HFFc6 (cell line): ENCODE results near the gene GNAT3. TPM values are rescaled to one million over a fixed set of nuclear protein-coding genes. Genes with fewer than 3 reads are reported as not detected.
A peak's percentile ranks its signal among the peaks of the same experiment; 100 is the strongest.

Experiments used
- DNase-seq: peaks from one replicate; pipeline ENCODE4 v3.0.0-alpha.2; 2018
- H3K27ac Mint-ChIP-seq: 2 replicates; pipeline ENCODE4 v1.8.0; 2020; ENCODE audit warnings: mild to moderate bottlenecking, mixed read lengths
- H3K27me3 Mint-ChIP-seq: 2 replicates; pipeline ENCODE4 v1.8.0; 2021; ENCODE audit warnings: mild to moderate bottlenecking, moderate library complexity, mixed read lengths; ENCODE audit not compliant: insufficient read depth
- H3K36me3 Mint-ChIP-seq: 2 replicates; pipeline ENCODE4 v1.8.0; 2021; ENCODE audit warnings: low read depth, mixed read lengths
- H3K4me1 Mint-ChIP-seq: 2 replicates; pipeline ENCODE4 v1.8.0; 2020; ENCODE audit warnings: low read depth, mixed read lengths
- H3K4me3 Mint-ChIP-seq: 2 replicates; pipeline ENCODE4 v1.8.0; 2020; ENCODE audit warnings: mild to moderate bottlenecking, moderate library complexity, mixed read lengths
- H3K9me3 Mint-ChIP-seq: 2 replicates; pipeline ENCODE4 v1.8.0; 2020; ENCODE audit warnings: mild to moderate bottlenecking, mixed read lengths
- CTCF ChIP-seq: fragments of 200-600 bp; sonication (generic); IDR thresholded peaks from 2 replicates; pipeline ENCODE4 v1.5.0; 2021; ENCODE audit warnings: antibody characterized with exemption, mild to moderate bottlenecking
- total RNA-seq, 6 experiments: library from RNA; stranded (reverse); fragmentation: NEBNext Ultra II Directional; extraction: Animal tissue kit (Norgen Biotek cat#: 25700); gene quantifications; 2 replicates in 1 of 6; 3 replicates in 5 of 6; pipeline ENCODE4 v1.2.3, GENCODE V29; 2021

The GNAT3 gene
- total RNA-seq, 6 experiments from 2014 or later, result 0.26 TPM; not detected in 5

- TF ChIP-seq CTCF, result no peak
- Mint-ChIP-seq H3K36me3 (peaks cover 33% of the 10 kb centered on the region), H3K4me3 (peak overlapping the region; percentile 55), H3K4me1 (peaks cover 31% of the 10 kb centered on the region), H3K27ac (peak overlapping the region; percentile 86), H3K9me3 (peaks cover 32% of the 10 kb centered on the region), H3K27me3 (no peaks in the 10 kb centered on the region)
- DNase-seq, result peak; percentile 99
Observed at GRCh38 chr7:80542398-80542797, 30.5 kb upstream of the GNAT3 start.

- H3K4me1 Mint-ChIP-seq, result peaks cover 31% of the 10 kb centered on the region
- no peak overlapping the region for H3K4me3 Mint-ChIP-seq
- no peak for TF ChIP-seq CTCF
- peaks cover 21% of the 10 kb centered on the region for H3K9me3 Mint-ChIP-seq
- no peak for DNase-seq
- H3K36me3 Mint-ChIP-seq, result peaks cover 22% of the 10 kb centered on the region
- no peaks in the 10 kb centered on the region for H3K27me3 Mint-ChIP-seq
- H3K27ac Mint-ChIP-seq, result no peak overlapping the region
Observed at GRCh38 chr7:80540836-80541235, 29.0 kb upstream of the GNAT3 start.

DNA sequence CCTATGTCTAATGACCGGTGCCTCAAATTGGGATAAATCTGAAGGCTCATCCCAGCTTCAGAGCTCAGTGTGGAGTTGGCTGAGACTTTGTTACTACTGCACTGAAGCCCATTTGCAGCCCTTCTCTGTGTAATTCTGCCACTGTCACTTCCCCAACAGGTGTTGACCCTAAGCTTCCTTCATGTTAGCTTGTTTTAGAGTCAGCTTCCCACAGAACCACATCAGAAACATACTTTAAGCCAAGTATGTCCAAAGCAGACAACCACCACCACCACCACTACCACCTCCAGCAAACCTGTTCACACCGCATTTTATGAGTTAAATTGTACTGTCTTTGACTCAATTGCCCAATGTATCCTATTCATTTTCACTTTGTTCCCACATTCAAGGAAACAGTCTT, 25.2 kb upstream of the GNAT3 start:
- Mint-ChIP-seq H3K27me3 (no peaks in the 10 kb centered on the region; the same call in 1 of the 2 replicates), H3K4me3 (no peak overlapping the region), H3K4me1 (peaks cover 28% of the 10 kb centered on the region), H3K27ac (no peak overlapping the region), H3K9me3 (peaks cover 9% of the 10 kb centered on the region), H3K36me3 (peaks cover 10% of the 10 kb centered on the region)
- TF ChIP-seq CTCF, result no peak
- DNase-seq, result no peak

- DNase-seq, result no peak
- Mint-ChIP-seq H3K27ac (no peak overlapping the region), H3K36me3 (peaks cover 12% of the 10 kb centered on the region), H3K9me3 (peaks cover 11% of the 10 kb centered on the region), H3K27me3 (no peaks in the 10 kb centered on the region; the same call in 1 of the 2 replicates), H3K4me1 (peaks cover 23% of the 10 kb centered on the region), H3K4me3 (no peak overlapping the region)
- TF ChIP-seq CTCF, result no peak
Observed at GRCh38 chr7:80536426-80536825, 24.6 kb upstream of the GNAT3 start.

DNA sequence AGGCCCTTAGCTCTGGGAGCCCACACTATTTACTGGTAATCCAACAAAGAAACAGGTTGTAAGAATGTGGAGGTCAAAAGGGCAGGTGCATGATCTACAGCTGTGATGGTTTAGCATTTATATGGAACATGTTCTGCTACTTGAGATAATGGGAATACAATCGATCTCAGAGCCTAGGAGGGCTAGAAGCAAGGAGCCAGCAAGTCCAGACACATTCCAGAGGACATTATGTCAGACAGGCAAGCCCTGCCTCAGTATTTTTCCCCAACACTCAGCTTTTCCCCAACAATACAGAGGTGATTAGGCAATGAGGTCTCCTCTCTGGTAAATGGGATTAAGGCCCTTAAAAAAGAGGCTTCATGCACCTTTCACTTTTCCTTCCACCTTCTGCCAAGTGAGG, 21.4 kb upstream of the GNAT3 start:
- peak; percentile 21 for DNase-seq
- peak overlapping the region; percentile 25; the same call in 1 of the 2 replicates for H3K27ac Mint-ChIP-seq
- peaks cover 42% of the 10 kb centered on the region for H3K4me1 Mint-ChIP-seq
- H3K36me3 Mint-ChIP-seq, result peaks cover 19% of the 10 kb centered on the region
- H3K27me3 Mint-ChIP-seq, result no peaks in the 10 kb centered on the region; the same call in 1 of the 2 replicates
- TF ChIP-seq CTCF, result no peak
- peaks cover 18% of the 10 kb centered on the region for H3K9me3 Mint-ChIP-seq
- no peak overlapping the region for H3K4me3 Mint-ChIP-seq

DNA sequence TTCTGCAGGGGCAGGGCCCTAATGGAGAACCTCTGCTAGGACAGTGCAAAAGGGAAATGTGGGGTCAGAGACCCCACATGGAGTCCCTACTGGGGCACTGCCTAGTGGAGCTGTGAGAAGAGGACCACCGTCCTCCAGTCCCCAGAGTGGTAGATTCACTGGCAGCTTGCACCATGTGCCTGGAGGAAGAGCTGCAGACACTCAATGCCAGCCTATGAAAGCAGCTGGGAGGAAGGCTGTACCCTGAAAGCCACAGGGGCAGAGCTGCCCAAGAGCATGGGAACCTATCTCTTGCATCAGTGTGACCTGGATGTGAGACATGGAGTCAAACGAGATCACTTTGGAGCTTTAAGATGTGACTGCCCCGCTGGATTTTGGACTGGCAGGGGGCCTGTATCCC, 20.3 kb upstream of the GNAT3 start:
- TF ChIP-seq CTCF, result no peak
- Mint-ChIP-seq H3K27me3 (no peaks in the 10 kb centered on the region; the same call in 1 of the 2 replicates), H3K9me3 (peaks cover 18% of the 10 kb centered on the region), H3K27ac (no peak overlapping the region), H3K36me3 (peaks cover 19% of the 10 kb centered on the region), H3K4me3 (no peak overlapping the region), H3K4me1 (peaks cover 42% of the 10 kb centered on the region)
- no peak for DNase-seq
